Neural progenitor cell (in vitro differentiated cells): Measurements from ENCODE around the gene PRDM11.

Experiments
- EZH2phosphoT487 ChIP-seq: fragments of 200-600 bp; sonication (generic); IDR thresholded peaks from 2 replicates; pipeline ENCODE4 v1.6.1; 2017; ENCODE audit warnings: antibody characterized with exemption
- TF ChIP-seq, protein P1 (sequence below): fragments of 200-600 bp; sonication (generic); IDR thresholded peaks from 2 replicates; pipeline ENCODE4 v1.5.1; 2017; ENCODE audit warnings: antibody characterized with exemption, mild to moderate bottlenecking

GRCh38 chr11:45143494-45143893, 2.9 kb upstream of the PRDM11 start:
- TF ChIP-seq, protein P1, sequence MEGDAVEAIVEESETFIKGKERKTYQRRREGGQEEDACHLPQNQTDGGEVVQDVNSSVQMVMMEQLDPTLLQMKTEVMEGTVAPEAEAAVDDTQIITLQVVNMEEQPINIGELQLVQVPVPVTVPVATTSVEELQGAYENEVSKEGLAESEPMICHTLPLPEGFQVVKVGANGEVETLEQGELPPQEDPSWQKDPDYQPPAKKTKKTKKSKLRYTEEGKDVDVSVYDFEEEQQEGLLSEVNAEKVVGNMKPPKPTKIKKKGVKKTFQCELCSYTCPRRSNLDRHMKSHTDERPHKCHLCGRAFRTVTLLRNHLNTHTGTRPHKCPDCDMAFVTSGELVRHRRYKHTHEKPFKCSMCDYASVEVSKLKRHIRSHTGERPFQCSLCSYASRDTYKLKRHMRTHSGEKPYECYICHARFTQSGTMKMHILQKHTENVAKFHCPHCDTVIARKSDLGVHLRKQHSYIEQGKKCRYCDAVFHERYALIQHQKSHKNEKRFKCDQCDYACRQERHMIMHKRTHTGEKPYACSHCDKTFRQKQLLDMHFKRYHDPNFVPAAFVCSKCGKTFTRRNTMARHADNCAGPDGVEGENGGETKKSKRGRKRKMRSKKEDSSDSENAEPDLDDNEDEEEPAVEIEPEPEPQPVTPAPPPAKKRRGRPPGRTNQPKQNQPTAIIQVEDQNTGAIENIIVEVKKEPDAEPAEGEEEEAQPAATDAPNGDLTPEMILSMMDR = no peak
- TF ChIP-seq EZH2phosphoT487 = no peak
